K562 (cell line): Measurements from ENCODE around the gene PLEKHA8. TPM values are rescaled to one million over a fixed set of nuclear protein-coding genes. Genes with fewer than 3 reads are reported as not detected.

Source experiments
- ARID1B ChIP-seq: fragments of 450-650 bp; IDR thresholded peaks from 2 replicates; pipeline ENCODE4 v1.6.1; 2016; ENCODE audit warnings: antibody characterized with exemption, mild to moderate bottlenecking, inconsistent platforms
- ASH1L ChIP-seq: fragments of 450-650 bp; IDR thresholded peaks from 2 replicates; pipeline ENCODE4 v1.6.1; 2018; ENCODE audit warnings: borderline replicate concordance, mild to moderate bottlenecking, low read depth; ENCODE audit not compliant: partially characterized antibody
- ATF7 ChIP-seq: fragments of 450-650 bp; IDR thresholded peaks from 2 replicates; pipeline ENCODE4 v1.7.1; 2014; ENCODE audit warnings: mild to moderate bottlenecking, moderate library complexity
- HNRNPLL ChIP-seq: fragments of 200-400 bp; formaldehyde crosslinking; IDR thresholded peaks from 2 replicates; pipeline ENCODE4 v1.6.1; 2017; ENCODE audit warnings: low read length, low read depth, mild to moderate bottlenecking; ENCODE audit not compliant: poor library complexity, severe bottlenecking
- KLF10 ChIP-seq: fragments of 250-450 bp; sonication (Bioruptor Pico); IDR thresholded peaks from 2 replicates; pipeline ENCODE4 v1.6.1; 2021; ENCODE audit warnings: matching md5 sums
- MAFK ChIP-seq: IDR thresholded peaks from 2 replicates; pipeline ENCODE4 v1.6.1; 2011; ENCODE audit warnings: low read length, improper control_type of control experiment
- NR2C1 ChIP-seq, 2 experiments: fragments of 450-650 bp; IDR thresholded peaks; 2 replicates each; pipeline ENCODE4 v1.6.1; 2017; ENCODE audit warnings: mild to moderate bottlenecking in 2 of 2, antibody characterized with exemption in 1 of 2, inconsistent platforms in 1 of 2, missing compliant biosample characterization in 1 of 2, missing genetic modification characterization in 1 of 2
- PCBP2 ChIP-seq: fragments of 200-400 bp; formaldehyde crosslinking; IDR thresholded peaks from 2 replicates; pipeline ENCODE4 v1.6.1; 2018; ENCODE audit warnings: low read length, low read depth, mild to moderate bottlenecking, moderate library complexity; ENCODE audit not compliant: poor library complexity, severe bottlenecking
- POLR2A ChIP-seq: fragments of 450-650 bp; conservative IDR thresholded peaks from 2 replicates; pipeline ENCODE4 v1.6.1; 2016
- PTTG1 ChIP-seq: fragments of 450-650 bp; IDR thresholded peaks from 2 replicates; pipeline ENCODE4 v1.6.1; 2016; ENCODE audit warnings: low read depth, mild to moderate bottlenecking, missing genetic modification characterization, missing compliant biosample characterization
- RBM22 ChIP-seq: fragments of 200-400 bp; formaldehyde crosslinking; IDR thresholded peaks from 2 replicates; pipeline ENCODE4 v1.6.1; 2018; ENCODE audit warnings: low read length, low read depth; ENCODE audit not compliant: poor library complexity, severe bottlenecking
- SETDB1 ChIP-seq: IDR thresholded peaks from one replicate; pipeline ENCODE4 v1.6.1; 2012; ENCODE audit warnings: low read length, control low read depth, inconsistent platforms
- SOX6 ChIP-seq: fragments of 450-650 bp; IDR thresholded peaks from 2 replicates; pipeline ENCODE4 v1.6.1; 2014; ENCODE audit warnings: mild to moderate bottlenecking
- SREBF1 ChIP-seq: fragments of 150-350 bp; IDR thresholded peaks from 2 replicates; pipeline ENCODE4 v1.6.1; 2014; ENCODE audit warnings: antibody characterized with exemption, low read depth, low read length, borderline replicate concordance
- WHSC1 ChIP-seq: IDR thresholded peaks from one replicate; pipeline ENCODE4 v1.6.1; 2012; ENCODE audit warnings: low read length, control low read depth, inconsistent platforms
- ZKSCAN8 ChIP-seq: fragments of 200-800 bp; sonication (Bioruptor generic); IDR thresholded peaks from 2 replicates; pipeline ENCODE4 v1.6.1; 2016; ENCODE audit warnings: missing genetic modification characterization, missing compliant biosample characterization
- ZNF445 ChIP-seq: fragments of 250-450 bp; sonication (Bioruptor Pico); IDR thresholded peaks from 2 replicates; pipeline ENCODE4 v1.4.0; 2020; ENCODE audit warnings: low read depth, mild to moderate bottlenecking, moderate library complexity
- polyA plus RNA-seq, 8 experiments: library from polyadenylated mRNA; depleted of rRNA in 4 of 8; stranded (reverse) in 5 of 8; unstranded in 3 of 8; fragments of >200 nt; fragmentation: Nextera tagmentation in 2 of 8; fragmentation: Illumina TruSeq in 1 of 8; extraction: Ambion mirVana in 2 of 8; extraction: Trizol in 1 of 8; gene quantifications; 2 replicates each; pipeline versions ENCODE4 v1.2.1 to v1.2.3, GENCODE V29; 2011 to 2014; ENCODE audit warnings: inconsistent platforms in 1 of 8, missing spikeins in 1 of 8
- total RNA-seq, 7 experiments: library from RNA; depleted of rRNA in 6 of 7; stranded (reverse); fragments of >200 nt in 6 of 7; fragmentation: Illumina TruSeq in 2 of 7; extraction: Trizol in 2 of 7; gene quantifications; 2 replicates each; pipeline versions ENCODE4 v1.2.1 to v1.2.3, GENCODE V29; 2011 to 2021; ENCODE audit warnings: low replicate concordance in 1 of 7
- TF ChIP-seq, protein P1 (sequence below): fragments of 250-450 bp; sonication (Bioruptor Pico); IDR thresholded peaks from 2 replicates; pipeline ENCODE4 v1.5.1; 2021; ENCODE audit warnings: mild to moderate bottlenecking
- TF ChIP-seq, protein P2 (sequence below): sonication (generic); formaldehyde crosslinking; IDR thresholded peaks from 2 replicates; pipeline ENCODE4 v1.8.1; 2023; ENCODE audit warnings: mild to moderate bottlenecking, missing genetic modification reagents
- TF ChIP-seq, protein P3 (sequence below): sonication (generic); formaldehyde crosslinking; IDR thresholded peaks from 2 replicates; pipeline ENCODE4 v1.8.0; 2022; ENCODE audit warnings: mild to moderate bottlenecking, missing genetic modification reagents
- TF ChIP-seq, protein P4 (sequence below): fragments of 250-450 bp; sonication (Bioruptor Pico); IDR thresholded peaks from 2 replicates; pipeline ENCODE4 v1.9.0; 2021; ENCODE audit warnings: mild to moderate bottlenecking
- TF ChIP-seq, protein P5 (sequence below): fragments of 450-650 bp; IDR thresholded peaks from one replicate; pipeline ENCODE4 v1.6.1; 2018; ENCODE audit warnings: mild to moderate bottlenecking, moderate library complexity; ENCODE audit not compliant: partially characterized antibody
- TF ChIP-seq, protein P6 (sequence below): fragments of 450-650 bp; IDR thresholded peaks from 2 replicates; pipeline ENCODE4 v1.6.1; 2016

Gene PLEKHA8
- total and polyA plus RNA-seq, 9 of the 15 experiments (the other 6 are each of a cell fraction or from before 2014, with no cell fraction given) = 3.2 to 16.3 (median 11.8) TPM

DNA sequence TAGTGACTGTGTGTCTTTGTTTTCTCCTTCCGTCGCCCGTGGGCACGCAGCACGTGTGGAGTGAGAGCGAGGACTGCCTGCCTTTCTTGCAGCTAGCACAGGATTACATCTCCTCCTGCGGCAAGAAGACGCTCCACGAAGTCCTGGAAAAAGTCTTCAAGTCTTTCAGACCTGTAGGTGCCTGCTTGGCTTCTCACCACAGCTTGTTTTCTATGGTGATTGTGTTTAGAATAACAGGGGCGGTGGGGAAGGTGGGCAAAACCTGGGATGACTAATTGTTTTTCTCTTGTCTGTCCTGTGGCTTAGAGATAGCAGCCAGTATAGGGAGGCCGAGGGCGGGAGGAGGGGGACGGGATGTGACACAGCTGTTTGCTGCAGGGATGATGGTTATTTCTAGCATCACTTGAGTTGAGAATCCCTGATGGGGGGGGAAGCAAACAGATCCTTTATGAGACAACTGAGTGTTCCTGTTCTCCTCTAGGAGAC lies 118.0 kb downstream of the PLEKHA8 start (continued):
- no peak for TF ChIP-seq RBM22
- TF ChIP-seq SETDB1 = no peak
- TF ChIP-seq WHSC1 = no peak
- peak; percentile 97 for TF ChIP-seq ARID1B
- no peak for TF ChIP-seq ATF7
- TF ChIP-seq PTTG1 (tag) = no peak
- TF ChIP-seq KLF10 = no peak
- TF ChIP-seq, protein P1, sequence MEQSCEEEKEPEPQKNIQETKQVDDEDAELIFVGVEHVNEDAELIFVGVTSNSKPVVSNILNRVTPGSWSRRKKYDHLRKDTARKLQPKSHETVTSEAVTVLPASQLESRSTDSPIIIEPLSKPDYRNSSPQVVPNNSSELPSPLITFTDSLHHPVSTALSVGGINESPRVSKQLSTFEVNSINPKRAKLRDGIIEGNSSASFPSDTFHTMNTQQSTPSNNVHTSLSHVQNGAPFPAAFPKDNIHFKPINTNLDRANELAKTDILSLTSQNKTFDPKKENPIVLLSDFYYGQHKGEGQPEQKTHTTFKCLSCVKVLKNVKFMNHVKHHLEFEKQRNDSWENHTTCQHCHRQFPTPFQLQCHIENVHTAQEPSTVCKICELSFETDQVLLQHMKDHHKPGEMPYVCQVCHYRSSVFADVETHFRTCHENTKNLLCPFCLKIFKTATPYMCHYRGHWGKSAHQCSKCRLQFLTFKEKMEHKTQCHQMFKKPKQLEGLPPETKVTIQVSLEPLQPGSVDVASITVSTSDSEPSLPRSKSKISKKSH (CRISPR knock-in tag) = no peak
- TF ChIP-seq, protein P2, sequence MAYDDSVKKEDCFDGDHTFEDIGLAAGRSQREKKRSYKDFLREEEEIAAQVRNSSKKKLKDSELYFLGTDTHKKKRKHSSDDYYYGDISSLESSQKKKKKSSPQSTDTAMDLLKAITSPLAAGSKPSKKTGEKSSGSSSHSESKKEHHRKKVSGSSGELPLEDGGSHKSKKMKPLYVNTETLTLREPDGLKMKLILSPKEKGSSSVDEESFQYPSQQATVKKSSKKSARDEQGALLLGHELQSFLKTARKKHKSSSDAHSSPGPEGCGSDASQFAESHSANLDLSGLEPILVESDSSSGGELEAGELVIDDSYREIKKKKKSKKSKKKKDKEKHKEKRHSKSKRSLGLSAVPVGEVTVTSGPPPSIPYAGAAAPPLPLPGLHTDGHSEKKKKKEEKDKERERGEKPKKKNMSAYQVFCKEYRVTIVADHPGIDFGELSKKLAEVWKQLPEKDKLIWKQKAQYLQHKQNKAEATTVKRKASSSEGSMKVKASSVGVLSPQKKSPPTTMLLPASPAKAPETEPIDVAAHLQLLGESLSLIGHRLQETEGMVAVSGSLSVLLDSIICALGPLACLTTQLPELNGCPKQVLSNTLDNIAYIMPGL (CRISPR knock-in tag) = no peak
- TF ChIP-seq, protein P3, sequence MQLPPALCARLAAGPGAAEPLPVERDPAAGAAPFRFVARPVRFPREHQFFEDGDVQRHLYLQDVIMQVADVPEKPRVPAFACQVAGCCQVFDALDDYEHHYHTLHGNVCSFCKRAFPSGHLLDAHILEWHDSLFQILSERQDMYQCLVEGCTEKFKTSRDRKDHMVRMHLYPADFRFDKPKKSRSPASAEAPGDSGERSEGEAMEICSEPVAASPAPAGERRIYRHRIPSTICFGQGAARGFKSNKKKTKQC (CRISPR knock-in tag) = no peak
- TF ChIP-seq SOX6 = peak; percentile 94
- TF ChIP-seq POLR2A = 0 out of 2 replicates have a peak, but pooled peaks have one; percentile 19
- peak; percentile 58; the same call in 1 of the 2 replicates for TF ChIP-seq MAFK
- no peak for TF ChIP-seq SREBF1
- TF ChIP-seq, protein P4, sequence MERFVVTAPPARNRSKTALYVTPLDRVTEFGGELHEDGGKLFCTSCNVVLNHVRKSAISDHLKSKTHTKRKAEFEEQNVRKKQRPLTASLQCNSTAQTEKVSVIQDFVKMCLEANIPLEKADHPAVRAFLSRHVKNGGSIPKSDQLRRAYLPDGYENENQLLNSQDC (CRISPR knock-in tag) = no peak
- TF ChIP-seq, protein P5, sequence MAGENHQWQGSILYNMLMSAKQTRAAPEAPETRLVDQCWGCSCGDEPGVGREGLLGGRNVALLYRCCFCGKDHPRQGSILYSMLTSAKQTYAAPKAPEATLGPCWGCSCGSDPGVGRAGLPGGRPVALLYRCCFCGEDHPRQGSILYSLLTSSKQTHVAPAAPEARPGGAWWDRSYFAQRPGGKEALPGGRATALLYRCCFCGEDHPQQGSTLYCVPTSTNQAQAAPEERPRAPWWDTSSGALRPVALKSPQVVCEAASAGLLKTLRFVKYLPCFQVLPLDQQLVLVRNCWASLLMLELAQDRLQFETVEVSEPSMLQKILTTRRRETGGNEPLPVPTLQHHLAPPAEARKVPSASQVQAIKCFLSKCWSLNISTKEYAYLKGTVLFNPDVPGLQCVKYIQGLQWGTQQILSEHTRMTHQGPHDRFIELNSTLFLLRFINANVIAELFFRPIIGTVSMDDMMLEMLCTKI = no peak
- TF ChIP-seq ZNF445 (CRISPR knock-in tag) = no peak
- TF ChIP-seq ASH1L = no peak
- TF ChIP-seq, protein P6, sequence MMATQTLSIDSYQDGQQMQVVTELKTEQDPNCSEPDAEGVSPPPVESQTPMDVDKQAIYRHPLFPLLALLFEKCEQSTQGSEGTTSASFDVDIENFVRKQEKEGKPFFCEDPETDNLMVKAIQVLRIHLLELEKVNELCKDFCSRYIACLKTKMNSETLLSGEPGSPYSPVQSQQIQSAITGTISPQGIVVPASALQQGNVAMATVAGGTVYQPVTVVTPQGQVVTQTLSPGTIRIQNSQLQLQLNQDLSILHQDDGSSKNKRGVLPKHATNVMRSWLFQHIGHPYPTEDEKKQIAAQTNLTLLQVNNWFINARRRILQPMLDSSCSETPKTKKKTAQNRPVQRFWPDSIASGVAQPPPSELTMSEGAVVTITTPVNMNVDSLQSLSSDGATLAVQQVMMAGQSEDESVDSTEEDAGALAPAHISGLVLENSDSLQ = peak; percentile 74; the same call in 1 of the 2 replicates
- TF ChIP-seq PCBP2 = no peak
- no peak for TF ChIP-seq NR2C1 (IDR thresholded peaks at IDR 0.05)
- no peak for TF ChIP-seq NR2C1 (tag; IDR thresholded peaks at IDR 0.05)
- no peak for TF ChIP-seq ZKSCAN8 (CRISPR knock-in tag)
- TF ChIP-seq HNRNPLL = no peak
